GM23338 (cell line): Measurements from ENCODE around the gene TMEM231. TPM values are rescaled to one million over a fixed set of nuclear protein-coding genes. Genes with fewer than 3 reads are reported as not detected.

ENCODE experiments used
- ATAC-seq: fragments of 200-7000 bp; cut with Tn5 transposase; 3 replicates; pipeline ENCODE4 v1.9.1; 2020
- DNase-seq: peaks from one replicate; pipeline ENCODE4 v3.0.0-alpha.2; 2015; ENCODE audit warnings: low spot score
- H2AFZ ChIP-seq: fragments of 200-600 bp; sonication (generic); 2 replicates; pipeline ENCODE4 v1.8.0; 2016; ENCODE audit warnings: antibody characterized with exemption, mild to moderate bottlenecking, moderate library complexity
- H3F3A ChIP-seq: fragments of 200-600 bp; sonication (generic); replicated peaks from 2 replicates; pipeline ENCODE4 v1.8.0; 2017; ENCODE audit warnings: antibody characterized with exemption, mixed run types, low read depth
- H3K27ac ChIP-seq: fragments of 200-600 bp; sonication (generic); 2 replicates; pipeline ENCODE4 v1.6.1; 2016; ENCODE audit warnings: low read depth
- H3K27me3 ChIP-seq: fragments of 200-600 bp; sonication (generic); 2 replicates; pipeline ENCODE4 v1.8.0; 2016; ENCODE audit warnings: mild to moderate bottlenecking, mixed run types, moderate library complexity; ENCODE audit not compliant: insufficient read depth
- H3K36me3 ChIP-seq: fragments of 200-600 bp; sonication (generic); 2 replicates; pipeline ENCODE4 v1.8.0; 2016; ENCODE audit warnings: mild to moderate bottlenecking; ENCODE audit not compliant: insufficient read depth
- H3K4me1 ChIP-seq: fragments of 200-600 bp; sonication (generic); 2 replicates; pipeline ENCODE4 v1.8.0; 2016; ENCODE audit warnings: mild to moderate bottlenecking, moderate library complexity; ENCODE audit not compliant: insufficient read depth
- H3K4me2 ChIP-seq: fragments of 200-600 bp; sonication (generic); 2 replicates; pipeline ENCODE4 v1.7.1; 2017; ENCODE audit warnings: mixed run types
- H3K4me3 ChIP-seq: fragments of 200-600 bp; sonication (generic); 2 replicates; pipeline ENCODE4 v1.6.1; 2016; ENCODE audit warnings: mixed run types
- H3K79me2 ChIP-seq: fragments of 200-600 bp; sonication (generic); replicated peaks from 2 replicates; pipeline ENCODE4 v1.8.0; 2017; ENCODE audit warnings: mild to moderate bottlenecking; ENCODE audit not compliant: insufficient read depth
- H3K9me2 ChIP-seq: fragments of 200-600 bp; sonication (generic); 2 replicates; pipeline ENCODE4 v1.8.0; 2017; ENCODE audit not compliant: insufficient read depth
- H4K20me1 ChIP-seq: fragments of 200-600 bp; sonication (generic); replicated peaks from 2 replicates; pipeline ENCODE4 v1.8.0; 2017; ENCODE audit warnings: mild to moderate bottlenecking; ENCODE audit not compliant: insufficient read depth
- H3K27ac Mint-ChIP-seq: 2 replicates; pipeline ENCODE4 v1.8.0; 2020; ENCODE audit warnings: inconsistent platforms, mild to moderate bottlenecking, moderate library complexity, mixed read lengths
- H3K27me3 Mint-ChIP-seq: 3 replicates; pipeline ENCODE4 v1.8.0; 2022; ENCODE audit warnings: low read depth, mild to moderate bottlenecking, moderate library complexity, mixed read lengths, inconsistent platforms; ENCODE audit not compliant: insufficient read depth, poor library complexity
- H3K36me3 Mint-ChIP-seq: 3 replicates; pipeline ENCODE4 v1.8.0; 2021; ENCODE audit warnings: low read depth, mild to moderate bottlenecking, inconsistent platforms, moderate library complexity, mixed read lengths
- H3K4me1 Mint-ChIP-seq: 3 replicates; pipeline ENCODE4 v1.8.0; 2020; ENCODE audit warnings: mild to moderate bottlenecking, inconsistent platforms, mixed read lengths
- H3K4me3 Mint-ChIP-seq: 3 replicates; pipeline ENCODE4 v1.8.0; 2021; ENCODE audit warnings: moderate library complexity, mild to moderate bottlenecking, inconsistent platforms, mixed read lengths
- H3K9me3 Mint-ChIP-seq: 3 replicates; pipeline ENCODE4 v1.8.0; 2020; ENCODE audit warnings: moderate library complexity, mild to moderate bottlenecking, inconsistent platforms, mixed read lengths
- ETS1 ChIP-seq: IDR thresholded peaks from 2 replicates; pipeline ENCODE4 v1.6.1; 2016; ENCODE audit warnings: antibody characterized with exemption
- ZNF331 ChIP-seq: fragments of 250-450 bp; sonication (Bioruptor Pico); IDR thresholded peaks from 2 replicates; pipeline ENCODE4 v1.5.0; 2020; ENCODE audit warnings: low read depth, mild to moderate bottlenecking, moderate library complexity
- ZNF462 ChIP-seq: fragments of 250-450 bp; sonication (Bioruptor Pico); IDR thresholded peaks from 2 replicates; pipeline ENCODE4 v1.5.0; 2020; ENCODE audit warnings: mild to moderate bottlenecking, moderate library complexity
- polyA plus RNA-seq: library from polyadenylated mRNA; unstranded; fragments of >200 nt; fragmentation: Nextera tagmentation; extraction: Ambion mirVana; gene quantifications from 2 replicates; pipeline ENCODE4 v1.2.1, GENCODE V29; 2016
- total RNA-seq: library from RNA; depleted of rRNA; stranded (reverse); fragments of >200 nt; shearing (Covaris generic); gene quantifications from 2 replicates; pipeline ENCODE4 v1.2.3, GENCODE V29; 2014
- TF ChIP-seq, protein P1 (sequence below), 2 experiments: fragments of 200-600 bp in 1 of 2; sonication (generic) in 1 of 2; conservative IDR thresholded peaks; 2 replicates each; pipeline versions ENCODE4 v1.5.1 to v1.6.1; 2016 to 2017; ENCODE audit warnings: antibody characterized with exemption in 2 of 2, low read depth in 2 of 2, mild to moderate bottlenecking in 2 of 2, moderate library complexity in 1 of 2

The TMEM231 gene
- total and polyA plus RNA-seq, 2 experiments from 2014 or later: 5.3 to 19.9 TPM

- no peak for TF ChIP-seq ZNF462 (CRISPR knock-in tag)
- TF ChIP-seq ETS1: no peak
- no peak for TF ChIP-seq ZNF331 (CRISPR knock-in tag)
These were observed 3.1 kb downstream of the TMEM231 start (continued) for GRCh38 chr16:75552951-75553350.

DNA sequence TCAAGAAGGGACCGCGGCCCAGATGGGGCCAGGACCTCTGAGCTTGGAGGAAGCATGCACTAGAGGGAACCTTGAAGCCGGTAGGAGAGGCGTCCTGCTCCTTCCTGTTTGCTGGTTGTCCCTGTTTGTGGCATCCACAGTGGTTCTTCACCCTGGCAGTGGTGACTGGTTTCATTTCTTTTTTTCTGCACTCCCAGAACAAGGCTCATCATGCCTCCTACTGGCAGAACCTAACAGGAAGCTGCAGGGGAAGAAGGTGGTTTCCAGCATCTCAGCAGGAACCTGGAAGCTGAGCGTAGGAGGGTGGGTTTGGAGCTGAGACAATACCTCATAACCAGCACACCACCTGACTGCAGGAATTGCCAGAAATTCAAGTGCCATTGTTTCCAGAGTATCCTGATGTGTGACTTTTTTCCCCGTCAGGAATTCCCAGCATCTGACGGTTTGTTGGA lies 5.8 kb downstream of the TMEM231 start:
- DNase-seq: peak; percentile 89
- H3K27ac ChIP-seq: no peak overlapping the region; the same call in 1 of the 2 replicates
- TF ChIP-seq ZNF462 (CRISPR knock-in tag): no peak
- TF ChIP-seq, protein P1, sequence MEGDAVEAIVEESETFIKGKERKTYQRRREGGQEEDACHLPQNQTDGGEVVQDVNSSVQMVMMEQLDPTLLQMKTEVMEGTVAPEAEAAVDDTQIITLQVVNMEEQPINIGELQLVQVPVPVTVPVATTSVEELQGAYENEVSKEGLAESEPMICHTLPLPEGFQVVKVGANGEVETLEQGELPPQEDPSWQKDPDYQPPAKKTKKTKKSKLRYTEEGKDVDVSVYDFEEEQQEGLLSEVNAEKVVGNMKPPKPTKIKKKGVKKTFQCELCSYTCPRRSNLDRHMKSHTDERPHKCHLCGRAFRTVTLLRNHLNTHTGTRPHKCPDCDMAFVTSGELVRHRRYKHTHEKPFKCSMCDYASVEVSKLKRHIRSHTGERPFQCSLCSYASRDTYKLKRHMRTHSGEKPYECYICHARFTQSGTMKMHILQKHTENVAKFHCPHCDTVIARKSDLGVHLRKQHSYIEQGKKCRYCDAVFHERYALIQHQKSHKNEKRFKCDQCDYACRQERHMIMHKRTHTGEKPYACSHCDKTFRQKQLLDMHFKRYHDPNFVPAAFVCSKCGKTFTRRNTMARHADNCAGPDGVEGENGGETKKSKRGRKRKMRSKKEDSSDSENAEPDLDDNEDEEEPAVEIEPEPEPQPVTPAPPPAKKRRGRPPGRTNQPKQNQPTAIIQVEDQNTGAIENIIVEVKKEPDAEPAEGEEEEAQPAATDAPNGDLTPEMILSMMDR (conservative IDR thresholded peaks at IDR 0.05; ENCODE audit: low read depth in 2 of 2): peak; percentile 74 to 93

More for the DNA sequence above, 5.8 kb downstream of the TMEM231 start:
- Mint-ChIP-seq H3K36me3 (no peaks in the 10 kb centered on the region), H3K4me3 (no peak overlapping the region), H3K27ac (peak overlapping the region; percentile 56), H3K27me3 (peaks cover 5% of the 10 kb centered on the region), H3K4me1 (peaks cover 7% of the 10 kb centered on the region; the same call in 2 of the 3 replicates), H3K9me3 (no peaks in the 10 kb centered on the region)
- Histone ChIP-seq H4K20me1 (no peaks in the 10 kb centered on the region), H3K27me3 (no peaks in the 10 kb centered on the region), H3K4me1 (peaks cover 4% of the 10 kb centered on the region; the same call in 1 of the 2 replicates), H3K9me2 (no peaks in the 10 kb centered on the region), H3F3A (no peaks in the 10 kb centered on the region), H2AFZ (no peak overlapping the region), H3K4me2 (no peak overlapping the region), H3K36me3 (no peaks in the 10 kb centered on the region), H3K4me3 (no peak overlapping the region), H3K79me2 (no peaks in the 10 kb centered on the region; the same call in 1 of the 2 replicates)
- ATAC-seq: peak; percentile 82
